ENCODE data around the gene TTC5.
"Not testable (repeated sequence)": the region's sequence is repeated elsewhere in the genome, so short reads cannot be mapped to it uniquely, and the experiment has no call there.

The TTC5 gene, protein sequence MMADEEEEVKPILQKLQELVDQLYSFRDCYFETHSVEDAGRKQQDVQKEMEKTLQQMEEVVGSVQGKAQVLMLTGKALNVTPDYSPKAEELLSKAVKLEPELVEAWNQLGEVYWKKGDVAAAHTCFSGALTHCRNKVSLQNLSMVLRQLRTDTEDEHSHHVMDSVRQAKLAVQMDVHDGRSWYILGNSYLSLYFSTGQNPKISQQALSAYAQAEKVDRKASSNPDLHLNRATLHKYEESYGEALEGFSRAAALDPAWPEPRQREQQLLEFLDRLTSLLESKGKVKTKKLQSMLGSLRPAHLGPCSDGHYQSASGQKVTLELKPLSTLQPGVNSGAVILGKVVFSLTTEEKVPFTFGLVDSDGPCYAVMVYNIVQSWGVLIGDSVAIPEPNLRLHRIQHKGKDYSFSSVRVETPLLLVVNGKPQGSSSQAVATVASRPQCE

DNA sequence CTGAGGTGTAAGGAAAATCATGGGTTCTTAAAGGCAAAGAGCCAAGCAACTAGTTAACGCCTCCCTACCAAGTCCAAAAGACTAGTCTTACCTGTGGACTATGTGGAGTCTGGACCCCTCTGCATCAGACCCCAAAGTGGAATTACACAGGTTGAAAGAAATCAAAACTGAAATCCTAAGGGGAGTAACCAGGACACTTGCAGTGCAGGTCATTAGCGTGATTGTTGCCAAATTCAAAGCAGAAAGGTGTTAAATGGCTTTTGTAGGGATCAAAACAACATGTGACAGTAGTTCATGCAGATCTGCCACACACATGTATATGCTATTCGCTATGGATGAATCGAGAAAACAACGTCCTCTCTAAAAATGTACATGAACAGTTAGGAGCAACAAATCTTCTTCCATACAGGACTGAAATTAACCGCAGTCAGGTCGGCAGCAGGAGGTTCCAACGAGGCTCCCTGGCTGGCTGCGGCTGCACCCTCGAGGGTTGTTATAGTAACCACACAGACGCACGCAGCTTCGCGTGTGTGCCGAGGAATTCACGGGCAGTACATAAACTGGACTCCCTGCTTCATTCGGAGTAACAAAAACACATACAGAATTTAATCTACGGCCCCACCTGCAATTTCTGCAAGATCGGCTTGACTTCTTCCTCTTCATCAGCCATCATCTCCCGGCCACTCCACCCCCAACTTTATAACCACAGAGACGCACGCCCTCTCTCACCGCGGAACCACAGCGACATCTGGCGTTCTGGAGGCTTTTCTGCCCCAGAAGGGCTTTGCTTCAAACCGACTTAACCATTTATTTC, at the start of gene TTC5:
TSS of gene TTC5 (minus strand) at position 687 of the 814 bp plus-strand sequence. CDS start at position 673, 14 bp downstream.
- DNase-seq (ENCODE audit: low read depth in 3 of 3), result peak; percentile 76 to 91 (median 83)

DNA sequence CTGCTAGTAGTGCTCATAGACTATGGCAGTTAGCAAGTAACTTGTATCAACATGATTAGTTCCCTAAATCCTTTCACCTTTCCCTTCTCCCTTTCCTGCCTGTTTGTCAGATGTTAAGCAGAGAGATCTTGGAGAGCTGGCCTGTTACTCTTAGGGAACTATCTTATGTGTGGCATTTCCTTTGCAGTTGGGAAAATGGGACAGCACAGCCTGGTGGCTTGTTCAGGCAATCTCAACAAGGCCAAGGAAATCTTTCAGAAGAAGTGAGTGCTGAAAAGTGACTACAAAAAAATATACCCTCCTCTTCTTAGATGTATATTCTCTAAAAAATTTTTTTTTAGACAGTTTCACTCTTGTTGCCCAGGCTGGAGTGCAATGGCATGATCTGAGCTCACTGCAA, 45.1 kb upstream of the TTC5 start:
- no peak for DNase-seq (ENCODE audit: low read depth in 3 of 3)

DNA sequence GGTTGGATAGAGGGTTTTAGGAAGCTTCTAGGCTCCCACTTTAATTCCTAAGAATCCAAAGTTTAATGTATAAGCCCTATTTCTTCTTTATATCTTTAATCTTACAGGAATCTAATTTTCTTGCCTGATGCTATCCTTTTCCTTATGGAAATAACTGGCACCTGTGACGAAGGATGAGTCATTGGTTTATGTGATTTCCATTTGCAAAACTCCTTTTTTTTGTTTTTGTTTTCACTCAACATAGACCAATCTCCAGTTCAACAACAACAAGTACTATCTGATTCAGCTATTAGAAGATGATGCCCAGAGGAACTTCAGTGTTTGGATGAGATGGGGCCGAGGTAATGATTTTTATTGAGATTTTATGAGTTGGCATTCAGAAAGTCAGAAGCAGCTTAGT, 44.5 kb upstream of the TTC5 start:
- no peak for DNase-seq (ENCODE audit: low read depth in 3 of 3)

DNA sequence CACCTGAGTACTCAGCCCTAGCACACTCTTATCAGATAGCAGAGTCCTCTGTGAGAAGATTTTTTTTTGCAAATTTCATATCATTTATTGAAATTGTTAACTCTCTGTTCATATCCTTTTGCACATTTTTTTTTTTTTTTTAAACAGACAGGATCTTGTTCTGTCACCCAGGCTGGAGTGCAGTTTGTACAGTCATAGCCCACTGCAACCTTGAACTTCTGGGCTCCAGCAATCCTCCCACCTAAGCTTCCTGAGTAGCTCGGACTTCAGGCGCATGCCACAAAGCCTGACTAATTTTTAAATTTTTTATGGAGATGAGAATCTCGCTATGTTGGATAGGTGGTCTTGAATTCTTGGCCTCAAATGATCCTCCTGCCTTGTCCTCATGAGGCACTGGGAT, 42.0 kb upstream of the TTC5 start:
- DNase-seq (ENCODE audit: low read depth in 3 of 3), result no peak

DNA sequence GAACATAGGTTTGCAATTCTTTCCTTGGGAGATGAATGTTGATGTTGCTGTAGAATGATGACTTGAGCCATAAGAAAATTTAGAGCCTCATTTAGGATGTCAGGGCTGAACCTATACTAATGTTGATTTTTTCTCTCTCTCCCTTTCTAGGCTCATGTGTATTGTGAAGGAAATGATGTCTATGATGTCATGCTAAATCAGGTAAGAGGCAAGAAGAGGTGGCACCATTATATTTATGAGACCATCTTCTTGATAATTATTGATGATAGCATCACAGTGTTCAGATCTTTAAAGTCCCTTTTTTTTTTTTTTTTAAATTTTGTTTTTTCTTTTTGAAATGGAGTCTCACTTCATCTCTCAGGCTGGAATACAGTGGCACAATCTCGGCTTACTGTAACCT, 41.0 kb upstream of the TTC5 start:
- no peak for DNase-seq (ENCODE audit: low read depth in 3 of 3)

DNA sequence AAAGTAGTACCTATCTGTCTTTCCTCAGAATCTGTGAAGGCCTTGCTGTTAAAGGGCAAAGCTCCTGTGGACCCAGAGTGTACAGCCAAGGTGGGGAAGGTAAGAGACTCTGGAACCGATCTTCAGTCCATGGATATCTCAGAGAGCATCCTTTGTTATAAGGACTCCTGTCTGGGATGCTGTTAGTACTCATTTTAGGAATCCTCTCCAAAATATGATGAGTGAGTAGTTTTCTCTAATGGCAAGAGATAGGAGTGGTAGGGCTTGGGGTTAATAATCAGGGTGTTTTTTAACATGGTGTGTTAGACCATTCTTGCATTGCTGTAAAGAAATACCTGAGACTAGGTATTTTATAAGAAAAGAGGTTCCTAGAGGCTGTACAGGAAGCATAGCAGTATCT, 39.6 kb upstream of the TTC5 start:
- DNase-seq (ENCODE audit: low read depth in 3 of 3), result no peak

DNA sequence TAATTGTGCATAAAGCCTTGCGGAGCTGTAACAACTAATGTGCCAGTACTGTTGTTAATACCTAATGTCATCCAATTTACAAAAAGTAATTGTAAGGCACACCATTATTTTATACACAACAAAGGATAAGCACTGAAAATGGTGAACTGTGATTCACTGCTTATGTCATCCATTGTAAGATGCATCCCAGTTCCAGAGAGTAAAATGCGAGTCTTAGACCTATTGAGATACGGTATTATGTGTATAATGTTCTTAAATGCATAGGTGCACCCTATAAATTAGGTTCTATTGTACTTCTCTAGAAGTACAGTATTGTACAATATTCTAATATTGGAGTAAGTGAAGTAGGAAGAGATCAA, 38.1 kb upstream of the TTC5 start:
- no peak for DNase-seq (ENCODE audit: low read depth in 3 of 3)

DNA sequence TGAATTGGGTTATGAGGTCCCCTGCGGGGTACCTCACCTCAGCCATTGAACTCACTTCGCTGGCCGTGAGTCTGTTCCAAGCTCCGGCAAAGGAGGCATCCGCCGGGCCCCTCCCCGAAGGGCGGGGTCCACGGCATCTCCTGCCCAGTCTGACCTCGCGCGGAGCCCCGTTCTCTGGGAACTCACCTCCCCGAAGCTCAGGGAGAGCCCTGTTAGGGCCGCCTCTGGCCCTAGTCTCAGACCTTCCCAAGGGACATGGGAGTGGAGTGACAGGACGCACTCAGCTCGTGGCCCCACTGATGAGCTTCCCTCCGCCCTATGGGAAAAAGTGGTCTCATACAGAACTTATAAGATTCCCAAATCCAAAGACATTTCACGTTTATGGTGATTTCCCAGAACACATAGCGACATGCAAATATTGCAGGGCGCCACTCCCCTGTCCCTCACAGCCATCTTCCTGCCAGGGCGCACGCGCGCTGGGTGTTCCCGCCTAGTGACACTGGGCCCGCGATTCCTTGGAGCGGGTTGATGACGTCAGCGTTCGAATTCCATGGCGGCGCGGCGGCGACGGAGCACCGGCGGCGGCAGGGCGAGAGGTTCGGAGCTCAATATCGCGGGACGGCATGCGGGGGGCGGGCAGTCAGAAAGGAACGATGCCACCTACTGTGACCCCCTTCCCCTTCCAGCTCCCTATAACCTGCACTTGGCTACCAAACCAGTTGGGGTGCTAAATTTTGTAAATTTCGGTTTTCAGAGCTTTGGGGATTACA, 37.5 kb upstream of the TTC5 start, which contains the start of gene PARP2:
TSS of gene PARP2 (plus strand) at position 544 of the 770 bp plus-strand sequence. CDS start at position 551, 7 bp downstream.
- DNase-seq (ENCODE audit: low read depth in 3 of 3), result peak; percentile 86 to 96 (median 87)

DNA sequence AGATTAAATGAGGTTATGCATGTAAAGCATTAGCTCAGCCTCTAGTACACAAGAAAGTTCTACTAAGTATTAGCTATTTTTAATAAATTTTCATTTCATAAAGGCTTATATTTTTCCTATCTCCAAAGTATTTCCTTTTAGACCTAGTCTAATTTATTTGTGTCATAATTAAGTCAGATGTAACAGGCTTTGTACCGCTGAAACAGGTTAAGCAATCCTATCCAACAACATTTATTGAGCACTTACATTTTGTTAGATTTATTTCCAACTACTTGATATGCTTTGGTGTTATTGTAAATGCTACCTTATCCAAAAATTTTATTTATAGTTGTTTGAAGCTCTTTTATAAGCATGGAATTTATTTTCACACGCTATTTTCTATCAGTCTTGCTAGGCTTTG, 35.9 kb upstream of the TTC5 start:
- no peak for DNase-seq (ENCODE audit: low read depth in 3 of 3)

DNA sequence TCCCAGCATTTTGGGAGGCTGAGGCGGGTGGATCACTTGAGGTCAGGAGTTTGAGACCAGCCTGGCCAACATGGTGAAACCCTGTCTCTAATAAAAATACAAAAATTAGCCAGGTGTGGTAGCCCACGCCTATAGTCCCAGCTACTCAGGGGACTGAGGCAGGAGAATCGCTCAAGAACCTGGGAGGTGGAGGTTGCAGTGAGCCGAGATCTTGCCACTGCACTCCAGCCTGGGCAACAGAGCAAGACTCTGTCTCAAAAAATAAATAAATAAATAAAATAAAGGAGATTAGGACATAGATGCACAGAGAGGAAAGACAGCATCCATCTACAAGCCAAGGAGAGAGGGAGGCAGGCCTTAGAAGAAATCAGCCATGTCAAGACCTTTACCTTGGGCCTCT, 35.3 kb upstream of the TTC5 start:
- DNase-seq (ENCODE audit: low read depth in 3 of 3), result not testable (repeated sequence)

DNA sequence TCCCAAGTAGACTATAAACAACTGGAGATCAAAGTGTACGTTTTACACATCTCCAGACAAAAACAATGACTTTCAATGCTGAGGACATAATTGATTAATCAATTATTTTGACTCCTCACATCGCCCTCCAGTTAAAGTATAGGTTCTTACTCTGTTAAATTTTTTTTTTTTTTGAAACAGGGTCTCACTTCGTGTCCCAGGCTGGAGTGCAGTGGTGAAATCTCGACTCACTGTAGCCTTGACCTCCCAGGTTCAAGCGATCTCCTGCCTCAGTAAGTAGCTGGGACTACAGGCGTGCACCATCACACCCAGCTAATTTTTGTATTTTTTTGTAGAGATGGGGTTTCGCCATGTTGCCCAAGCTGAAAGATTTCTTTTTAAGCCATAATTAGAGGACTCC, 28.3 kb upstream of the TTC5 start:
- DNase-seq (ENCODE audit: low read depth in 3 of 3), result no peak

DNA sequence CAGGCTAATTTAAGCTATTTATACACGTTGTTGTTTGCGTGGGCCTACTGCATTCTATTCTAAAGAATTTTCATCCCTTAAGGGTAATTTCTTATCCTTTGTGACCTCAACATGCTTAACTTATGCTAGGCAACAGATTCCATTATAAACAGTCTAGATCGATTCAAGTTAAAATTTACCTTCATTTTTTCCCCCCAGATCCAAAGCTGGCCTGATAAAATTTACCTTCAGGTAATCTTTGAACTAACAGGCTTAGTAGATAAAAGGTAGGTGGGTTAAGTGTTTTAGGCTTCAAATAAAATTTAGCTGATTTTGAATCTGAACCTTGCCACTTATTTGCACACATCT, 27.7 kb upstream of the TTC5 start:
- no peak for DNase-seq (ENCODE audit: low read depth in 3 of 3)

DNA sequence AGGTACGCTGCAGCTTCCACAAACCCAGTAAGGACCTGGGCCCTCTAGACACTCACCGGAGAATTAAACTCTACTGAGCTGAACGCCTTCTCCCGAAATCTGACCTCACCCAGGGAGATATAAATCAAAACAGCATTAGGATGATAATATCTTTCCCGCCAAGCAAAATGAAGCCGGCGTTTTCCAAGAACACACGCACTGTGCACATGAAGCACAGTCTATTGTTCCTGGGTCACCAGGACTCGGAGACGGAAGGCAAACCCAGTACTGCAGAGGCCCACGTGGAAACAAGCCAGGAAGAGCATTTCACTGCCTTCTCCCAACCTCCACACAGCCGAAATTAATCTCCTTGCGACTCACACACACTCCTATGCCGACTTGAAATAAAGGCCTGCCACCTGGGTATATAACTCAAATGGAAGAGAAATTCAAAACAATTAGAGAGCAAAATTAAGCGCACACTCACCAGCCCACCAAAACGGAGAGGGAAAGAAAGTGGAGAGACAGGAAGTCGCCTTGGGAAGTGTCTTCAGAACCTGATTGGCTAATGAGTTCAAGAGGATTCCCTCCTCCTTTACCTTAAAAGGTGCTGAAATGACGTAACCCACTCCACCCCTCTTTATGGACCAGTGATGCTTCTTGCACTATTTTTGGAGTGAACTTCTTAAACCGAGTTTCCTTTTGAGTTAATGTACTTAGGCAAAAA, 27.2 kb upstream of the TTC5 start, which contains the start of gene CCNB1IP1:
TSS of gene CCNB1IP1 (minus strand) at position 492 of the 706 bp plus-strand sequence. CDS start 16,756 bp downstream, outside the sequence.
- peak in 2 of 3 experiments; percentile 25 to 32 for DNase-seq (ENCODE audit: low read depth in 3 of 3)

DNA sequence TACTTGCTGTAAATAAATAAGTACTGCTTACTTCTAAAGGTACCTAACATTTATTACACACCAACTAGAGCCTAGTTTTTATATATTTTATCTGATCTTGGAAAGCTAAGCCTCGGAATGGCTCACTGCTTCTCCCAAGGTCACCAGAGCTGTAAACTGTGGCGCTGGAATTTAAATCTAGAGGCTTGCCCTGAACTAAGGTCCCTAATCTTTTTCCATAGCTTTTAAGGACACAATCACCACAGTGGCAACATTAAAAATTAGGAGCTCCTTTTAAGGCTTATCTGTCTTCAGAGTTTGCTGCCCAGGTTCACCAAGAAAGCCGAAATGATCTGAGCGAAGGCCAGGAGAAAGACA, 26.7 kb upstream of the TTC5 start:
- DNase-seq (ENCODE audit: low read depth in 3 of 3), result no peak

DNA sequence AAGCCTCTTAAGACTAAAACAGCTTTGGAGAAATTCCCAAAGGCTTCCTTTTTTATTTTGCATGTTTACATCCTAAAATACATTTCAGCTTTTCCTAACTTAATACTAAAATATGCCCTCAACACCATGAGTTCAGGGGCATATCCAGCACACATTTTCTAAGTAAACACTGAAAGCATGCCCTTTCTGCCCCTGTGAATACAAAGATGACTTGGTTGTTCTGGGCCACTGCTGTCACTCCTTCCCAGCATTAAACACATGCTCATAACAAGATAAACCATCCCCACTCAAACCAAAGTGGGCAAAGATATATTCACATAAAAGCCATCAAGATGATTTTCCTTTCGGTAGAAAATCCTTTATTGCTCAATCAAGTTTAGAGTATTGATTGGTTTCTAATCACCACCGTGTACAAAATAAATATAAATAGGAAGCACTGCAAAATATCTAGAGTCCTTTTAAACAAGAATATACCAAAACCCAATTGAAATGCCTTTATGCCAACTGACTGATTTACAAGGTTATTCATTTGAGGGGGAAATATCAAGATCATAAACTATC, 25.4 kb upstream of the TTC5 start:
- DNase-seq (ENCODE audit: low read depth in 3 of 3), result no peak

DNA sequence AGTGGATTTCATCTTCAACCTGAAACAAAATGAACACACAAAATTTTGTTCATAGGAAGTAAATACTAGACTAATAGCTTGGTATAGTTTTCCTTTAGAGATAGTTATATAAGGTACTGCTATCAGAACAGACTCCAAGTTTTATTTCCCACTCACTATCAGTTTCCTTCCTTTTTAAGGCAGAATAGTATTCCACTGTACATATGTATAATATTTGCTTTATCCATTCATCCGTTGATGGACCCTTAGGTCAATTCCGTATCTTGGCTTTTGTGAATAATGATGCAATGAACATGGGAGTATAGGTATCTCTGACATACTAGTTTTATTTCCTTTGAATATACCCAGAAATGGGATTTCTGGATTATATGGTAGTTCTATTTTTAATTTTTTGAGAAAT, 23.6 kb upstream of the TTC5 start:
- no peak for DNase-seq (ENCODE audit: low read depth in 3 of 3)

DNA sequence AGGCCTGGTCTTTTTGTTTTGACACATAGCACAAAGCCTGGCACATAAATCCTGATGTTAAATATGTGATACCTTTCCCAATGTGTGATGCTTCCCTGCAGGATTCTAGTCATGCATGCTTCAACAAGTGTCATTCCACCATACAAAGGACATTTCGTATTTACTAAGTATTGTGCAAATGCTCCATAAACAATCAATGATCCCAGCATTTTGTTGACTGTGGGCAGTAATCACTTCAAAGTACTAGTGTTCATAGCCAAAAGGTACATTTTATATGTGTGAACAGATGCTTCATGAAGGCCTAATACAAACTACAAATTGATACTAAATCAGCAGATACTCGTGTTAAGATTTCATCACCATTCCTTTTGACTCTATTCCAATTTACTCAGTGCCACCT, 23.0 kb upstream of the TTC5 start:
- no peak for DNase-seq (ENCODE audit: low read depth in 3 of 3)

DNA sequence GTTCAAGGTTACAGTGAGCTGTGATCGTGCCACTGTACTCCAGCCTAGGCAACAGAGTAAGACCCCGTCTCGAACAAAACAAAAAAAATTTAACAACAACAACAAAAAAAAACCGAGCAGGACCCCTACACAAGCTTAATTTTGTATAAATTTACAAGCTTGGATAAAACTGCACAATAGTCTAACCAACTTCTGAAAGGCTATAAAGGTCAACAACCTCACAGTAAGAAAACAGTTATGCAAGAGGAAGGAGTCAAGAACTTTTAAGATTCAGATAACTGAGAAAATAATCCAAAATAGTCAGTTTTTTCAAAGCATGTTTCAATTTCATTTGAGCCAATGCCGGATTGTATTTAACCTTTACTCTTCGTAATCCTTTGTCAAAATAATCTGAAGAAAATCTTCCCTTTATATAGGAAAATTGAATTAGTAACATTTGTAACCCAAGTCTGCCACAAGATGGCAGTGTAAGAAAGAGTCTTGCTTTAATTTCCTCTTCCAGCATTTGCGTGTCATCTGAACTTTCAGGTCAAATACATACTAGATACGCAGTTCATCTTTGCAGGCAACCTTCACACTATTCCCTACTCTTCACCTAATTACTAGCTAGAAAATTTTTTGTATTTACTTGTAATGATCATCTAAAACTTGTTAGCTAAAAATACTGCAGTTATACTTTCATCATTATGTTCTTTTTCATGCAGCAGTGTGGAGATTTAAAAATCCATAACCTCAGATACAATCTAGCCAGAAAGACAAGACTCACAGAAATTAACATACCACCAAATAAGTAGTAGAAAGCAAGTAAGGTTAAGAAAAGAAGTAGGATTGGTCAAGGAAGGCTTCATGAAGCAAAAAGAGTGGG, 21.5 kb upstream of the TTC5 start:
- DNase-seq (ENCODE audit: low read depth in 3 of 3), result peak in 1 of 3 experiments; percentile 27

DNA sequence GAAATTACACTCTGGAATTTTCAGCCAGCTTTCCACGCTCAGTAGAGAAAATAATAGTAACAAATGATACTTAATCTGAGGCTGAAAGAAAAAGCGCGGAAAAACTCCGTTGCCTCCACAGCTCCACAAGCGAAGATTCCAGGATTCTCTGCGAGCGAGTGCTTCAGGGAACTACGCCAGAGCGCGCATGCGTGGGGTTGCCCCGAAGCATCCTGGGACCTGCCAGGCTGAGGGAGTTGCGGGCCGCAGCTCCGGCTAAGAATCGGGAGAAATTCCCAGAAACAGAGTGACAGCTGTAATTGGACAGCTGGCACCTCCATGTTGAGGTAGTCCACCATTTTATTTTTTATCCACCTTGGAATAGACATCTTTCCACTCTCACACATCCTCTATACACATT, 12.0 kb upstream of the TTC5 start:
- no peak for DNase-seq (ENCODE audit: low read depth in 3 of 3)

DNA sequence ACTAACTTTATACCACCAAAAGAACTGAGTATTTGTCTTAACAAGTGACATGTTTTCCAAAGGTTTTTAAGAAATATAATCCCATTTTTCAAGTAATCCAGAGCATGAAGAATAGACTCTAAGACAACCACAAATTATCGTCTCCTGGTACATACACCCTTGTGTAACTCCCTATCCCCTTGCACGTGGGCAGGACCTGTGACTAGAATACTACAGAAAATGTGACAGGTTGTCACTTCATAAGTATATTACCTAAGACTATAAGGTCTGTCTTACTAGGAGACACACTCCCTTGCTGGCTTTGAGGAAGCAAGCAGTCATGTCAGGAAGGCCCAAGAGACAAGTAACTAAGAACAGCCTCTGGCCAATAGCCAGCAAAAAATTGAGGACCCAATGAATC, 8.3 kb upstream of the TTC5 start:
- DNase-seq (ENCODE audit: low read depth in 3 of 3), result no peak

Measured in stimulated activated CD4-positive, alpha-beta T cell treated with anti-CD3 and anti-CD28 coated beads, TNF-alpha, amount 100 ng/mL, for 24 hours (primary cell).